DMS53 treated with DMSO at 0.1 percent for 48 hours (cell line): ENCODE data around the gene PRKG1.
"Not testable (repeated sequence)": the region's sequence is repeated elsewhere in the genome, so short reads cannot be mapped to it uniquely, and the experiment has no call there.

Experiments used
- DNase-seq: peaks from one replicate; lab custom pipeline; 2025; ENCODE audit not compliant: unreplicated experiment; lab: John Stamatoyannopoulos, UW

Gene PRKG1

GRCh38 chr10:51169111-51169510 lies 94.8 kb downstream of the PRKG1 start:
- DNase-seq, result no peak

DNA sequence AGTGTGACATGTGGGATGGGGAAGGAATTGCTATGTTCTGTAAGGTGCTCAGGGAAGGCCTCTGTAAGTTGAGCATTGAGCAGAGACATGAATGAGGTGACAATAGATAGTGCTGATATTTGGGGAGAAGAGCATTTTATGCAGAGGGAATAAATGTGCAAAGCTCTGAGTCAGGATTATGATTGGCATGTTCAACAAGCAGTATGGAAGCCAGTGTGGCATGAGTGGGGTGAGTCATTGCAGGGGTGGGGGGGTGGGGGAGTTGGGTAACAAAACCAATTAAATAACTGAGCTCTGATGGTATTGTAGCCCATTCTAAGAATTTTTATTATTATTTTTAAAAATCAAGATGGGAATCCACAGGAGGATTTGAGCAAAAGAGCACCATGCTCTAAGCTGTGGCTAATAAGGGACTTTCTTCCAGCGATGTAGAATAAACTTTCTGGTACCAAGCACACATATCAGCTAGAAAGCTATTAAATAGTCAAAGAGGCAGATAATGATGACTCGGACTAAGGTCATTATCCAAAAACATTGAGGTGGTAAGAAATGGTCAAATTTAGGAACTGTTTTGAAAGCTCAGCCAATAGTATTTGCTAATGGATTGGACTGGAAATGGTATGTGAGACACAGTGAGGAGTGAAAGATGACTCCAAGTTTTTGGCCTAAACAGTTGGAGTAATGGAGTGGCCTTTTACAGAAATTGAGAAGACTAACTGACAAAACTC lies 96.4 kb downstream of the PRKG1 start:
- no peak for DNase-seq

DNA sequence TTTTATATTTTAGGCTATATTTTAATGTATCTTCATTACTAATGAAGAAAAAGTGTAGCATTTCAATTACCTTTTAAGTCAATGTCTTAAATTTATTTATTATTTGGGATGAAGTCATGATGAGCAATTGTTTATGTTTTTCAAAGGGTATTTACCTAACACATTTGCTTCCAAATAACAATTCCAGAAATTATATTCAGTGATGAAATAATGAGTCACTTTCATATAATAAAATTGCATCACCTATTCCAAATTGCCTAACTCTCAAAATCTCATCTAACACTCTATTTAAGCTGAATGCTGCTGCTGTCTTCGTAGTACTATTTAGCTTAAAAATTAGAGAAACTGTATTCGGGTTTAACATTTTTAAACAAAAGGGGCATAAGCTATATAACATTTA lies 97.7 kb downstream of the PRKG1 start:
- no peak for DNase-seq

- no peak for DNase-seq
These were observed 102.8 kb downstream of the PRKG1 start for GRCh38 chr10:51176976-51177695.

DNA sequence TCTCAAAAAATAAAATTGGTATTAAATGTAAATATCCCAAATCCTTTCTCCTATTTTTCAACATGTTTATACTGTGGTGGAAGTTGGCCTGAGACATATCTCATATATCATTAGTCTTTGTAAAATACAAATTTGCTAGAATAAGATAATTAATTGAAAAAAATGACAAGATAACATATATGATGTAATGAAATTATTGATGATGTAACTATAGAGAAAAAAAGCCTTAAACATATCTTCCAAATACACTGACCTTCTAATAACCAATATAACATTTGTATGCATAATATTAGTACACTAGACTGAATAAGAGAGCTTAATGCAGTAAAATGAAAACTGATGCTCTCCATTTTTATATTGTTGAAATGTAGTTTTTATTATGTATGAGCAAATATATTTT lies 104.3 kb downstream of the PRKG1 start:
- no peak for DNase-seq

DNA sequence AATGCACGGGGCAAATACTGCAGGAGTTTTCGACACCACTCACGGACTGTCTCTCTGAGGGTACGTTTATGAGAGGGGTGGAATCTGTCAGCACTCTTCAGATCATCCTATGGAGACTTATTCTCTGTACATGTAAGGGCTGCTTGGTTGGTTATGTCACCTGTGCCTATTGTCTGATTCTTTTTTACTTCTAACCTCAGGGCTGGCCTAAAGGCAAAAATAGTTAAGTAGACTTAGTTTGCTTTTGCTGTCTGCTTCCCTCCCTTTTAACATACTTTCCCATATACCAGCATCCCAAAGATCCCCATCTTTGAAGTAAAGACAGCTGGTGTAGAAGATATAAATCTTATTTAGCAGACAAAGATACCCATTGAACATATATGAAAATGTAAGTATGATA lies 105.9 kb downstream of the PRKG1 start:
- no peak for DNase-seq

GRCh38 chr10:51183783-51184182 lies 109.5 kb downstream of the PRKG1 start:
- no peak for DNase-seq

GRCh38 chr10:51186361-51186760 lies 112.1 kb downstream of the PRKG1 start:
- DNase-seq, result no peak

DNA sequence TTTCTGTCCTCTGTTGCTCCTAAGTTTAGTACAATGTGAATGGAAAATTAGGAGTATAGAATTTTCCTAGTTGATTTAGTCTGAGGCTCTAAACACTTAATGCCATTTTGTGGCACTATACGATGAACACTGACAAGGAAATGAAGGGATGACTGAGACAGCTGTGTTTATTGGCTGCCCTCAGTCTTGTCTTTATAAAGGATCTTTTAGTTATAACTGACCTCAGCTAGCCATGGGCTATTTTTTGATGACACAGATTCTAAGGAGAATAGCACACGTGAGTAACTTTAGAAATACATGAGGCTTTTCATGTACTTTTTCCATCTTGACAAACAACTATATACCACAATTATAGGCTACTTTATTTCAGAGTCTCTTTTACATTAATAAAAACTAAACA lies 113.7 kb downstream of the PRKG1 start:
- DNase-seq, result no peak

- no peak for DNase-seq
These were observed 114.6 kb downstream of the PRKG1 start for GRCh38 chr10:51188866-51189265.

DNA sequence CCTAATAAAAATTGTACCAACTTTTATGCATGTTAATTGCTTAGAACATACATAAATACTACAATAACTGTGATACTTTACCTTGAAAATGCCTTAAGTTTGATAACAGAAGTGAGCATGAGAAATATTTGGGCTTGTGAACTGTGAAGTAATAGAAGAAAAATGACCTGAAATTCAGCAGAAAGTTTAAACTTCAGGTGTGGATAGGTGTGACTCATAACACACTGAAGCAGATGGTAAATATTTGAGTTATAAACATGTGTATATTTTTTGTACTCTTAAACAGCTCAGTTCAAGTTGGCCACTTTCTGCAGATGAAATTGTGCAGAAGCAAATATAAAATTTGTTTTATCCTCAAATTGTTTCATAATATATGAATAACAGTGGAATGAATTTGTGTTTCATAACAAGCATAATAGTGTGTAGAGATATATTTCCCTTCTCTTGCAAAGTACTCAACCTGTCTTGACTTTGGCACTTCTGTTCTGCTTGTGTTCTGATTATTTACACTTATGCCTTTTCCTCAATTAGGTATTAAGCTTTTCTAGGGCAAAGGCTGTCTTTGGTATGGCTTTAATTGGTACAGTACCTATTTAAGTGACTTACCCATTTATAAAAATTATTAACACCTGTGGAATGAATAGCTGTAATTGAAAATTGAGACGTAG lies 122.4 kb downstream of the PRKG1 start:
- peak; percentile 61 for DNase-seq

GRCh38 chr10:51198170-51198569 lies 123.9 kb downstream of the PRKG1 start:
- DNase-seq, result no peak

DNA sequence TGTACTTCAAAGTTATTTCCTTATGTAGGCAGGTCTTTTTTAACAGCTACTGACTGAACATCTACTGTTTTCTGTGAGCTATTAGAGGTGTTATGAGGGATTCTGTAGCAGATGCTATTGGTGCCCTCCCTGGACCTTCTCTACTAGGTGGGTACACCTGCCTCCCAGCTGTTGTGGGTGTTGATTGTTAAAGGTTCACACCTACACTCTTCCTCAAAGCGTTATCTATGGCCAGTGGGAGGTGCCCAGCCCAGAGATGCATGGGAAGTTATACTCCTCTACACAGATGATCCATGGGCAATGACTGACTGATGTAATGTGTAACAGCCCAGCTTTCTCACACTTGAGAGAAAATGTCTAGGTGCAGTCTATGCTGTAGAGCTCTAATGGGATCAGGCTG lies 127.7 kb downstream of the PRKG1 start:
- no peak for DNase-seq

DNA sequence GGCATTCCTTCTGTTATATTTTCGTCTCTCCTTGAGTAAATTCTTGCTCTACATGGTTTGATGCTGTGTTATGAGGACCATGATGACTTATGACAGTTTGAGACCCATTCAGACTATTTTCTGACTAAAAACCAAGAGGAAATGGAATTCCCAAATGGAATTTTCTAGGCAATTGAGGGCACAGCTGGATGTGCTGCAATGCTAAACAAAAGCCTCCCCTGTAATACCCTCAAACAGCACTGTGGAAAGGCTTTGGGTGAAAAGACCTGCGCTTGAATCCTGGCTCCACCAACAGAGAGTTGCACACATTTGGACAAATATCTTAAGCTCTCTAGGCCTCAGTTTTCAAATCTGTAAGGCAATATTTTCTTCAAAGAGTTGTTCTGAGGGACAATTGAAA lies 129.1 kb downstream of the PRKG1 start:
- DNase-seq, result no peak

- no peak for DNase-seq
These were observed 129.8 kb downstream of the PRKG1 start for GRCh38 chr10:51204066-51204465.

DNA sequence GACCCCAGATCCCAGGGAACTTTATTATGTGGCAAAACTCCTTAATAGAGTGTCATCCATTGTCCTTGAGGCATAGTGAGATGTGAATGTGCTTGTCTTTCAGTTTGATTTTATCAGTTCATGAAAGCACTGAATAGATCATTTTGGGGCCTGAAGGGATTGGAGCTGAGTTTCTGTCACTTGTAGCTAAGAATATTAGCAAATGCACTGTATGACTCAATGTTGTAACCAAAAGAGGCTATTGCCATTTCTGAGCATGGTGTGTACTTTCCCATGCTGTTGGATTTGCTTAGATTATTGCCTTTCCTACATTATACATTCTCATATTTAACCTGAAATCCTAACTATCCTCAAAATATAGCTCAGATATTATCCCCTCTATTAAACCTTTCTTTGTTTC lies 130.4 kb downstream of the PRKG1 start:
- no peak for DNase-seq

- no peak for DNase-seq
These were observed 132.2 kb downstream of the PRKG1 start for GRCh38 chr10:51206500-51206899.

- DNase-seq, result not testable (repeated sequence)
These were observed 138.7 kb downstream of the PRKG1 start for GRCh38 chr10:51212937-51213336.

GRCh38 chr10:51214207-51215196 lies 140.2 kb downstream of the PRKG1 start:
- DNase-seq, result no peak

DNA sequence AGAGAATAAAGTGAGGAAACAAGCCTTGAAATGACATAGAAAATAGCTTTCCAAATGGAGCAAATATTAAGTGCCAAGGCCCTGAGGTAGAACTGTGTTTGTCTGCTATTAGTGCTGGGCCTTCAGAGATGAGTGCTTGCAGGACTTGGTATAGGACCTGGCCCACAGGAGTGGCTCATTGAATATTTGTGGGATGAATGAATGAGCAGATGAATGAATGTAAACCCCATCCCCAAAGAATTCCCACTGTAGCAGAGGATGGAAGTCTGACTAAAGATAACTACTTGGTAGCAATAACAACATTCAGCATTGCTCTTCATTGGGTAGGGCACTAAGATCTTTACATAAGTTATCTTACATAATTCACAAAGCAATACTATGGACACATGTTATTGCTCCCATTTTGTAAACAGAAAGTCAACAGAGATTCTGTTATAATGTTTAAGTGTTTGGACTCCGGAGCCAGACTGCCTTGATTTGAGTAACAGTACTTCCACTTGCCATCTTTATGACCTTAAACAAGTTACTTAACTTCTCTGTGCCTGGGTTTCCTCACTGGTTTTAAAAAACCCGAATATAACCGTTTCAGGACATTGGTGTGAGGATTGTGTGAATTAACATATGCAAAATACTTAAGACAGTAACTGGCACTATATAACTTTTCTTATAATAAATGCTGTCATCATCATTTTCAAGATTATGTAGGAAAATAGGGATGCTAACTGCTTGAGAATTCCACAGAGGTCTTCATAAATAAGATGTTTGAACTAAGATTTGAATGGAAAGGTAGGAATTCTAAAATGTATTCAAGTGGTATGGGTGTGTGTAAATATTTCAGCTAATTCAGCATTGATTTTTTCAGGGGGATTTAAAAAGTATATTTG lies 141.9 kb downstream of the PRKG1 start:
- no peak for DNase-seq
